ENCODE results near the gene DNAJC5. TPM values are rescaled to one million over a fixed set of nuclear protein-coding genes. Genes with fewer than 3 reads are reported as not detected.

DNAJC5 gene
- total RNA-seq, 1 donor from 2014 or later = 43.2 TPM

- H3K9me3 Mint-ChIP-seq = no peaks in the 10 kb centered on the region
- H3K36me3 Mint-ChIP-seq = peaks cover 41% of the 10 kb centered on the region
Observed at GRCh38 chr20:63931735-63932134, 36.8 kb downstream of the DNAJC5 start.

GRCh38 chr20:63932606-63933160 is 37.8 kb downstream of the DNAJC5 start:
- Mint-ChIP-seq H3K4me1 (no peaks in the 10 kb centered on the region), H3K4me3 (no peak overlapping the region), H3K9me3 (no peaks in the 10 kb centered on the region), H3K36me3 (peaks cover 45% of the 10 kb centered on the region), H3K27ac (no peak overlapping the region), H3K27me3 (ENCODE audit: low read depth) (no peaks in the 10 kb centered on the region)
- DNase-seq (ENCODE audit: low spot score in 2 of 2, unreplicated experiment in 2 of 2) = no peak
- TF ChIP-seq CTCF (IDR thresholded peaks at IDR 0.05; ENCODE audit: unreplicated experiment) = no peak

More at GRCh38 chr20:63931735-63932134, 36.8 kb downstream of the DNAJC5 start:
- no peak overlapping the region for H3K27ac Mint-ChIP-seq
- H3K4me1 Mint-ChIP-seq = no peaks in the 10 kb centered on the region
- no peak for DNase-seq (ENCODE audit: low spot score in 2 of 2, unreplicated experiment in 2 of 2)
- TF ChIP-seq CTCF (IDR thresholded peaks at IDR 0.05; ENCODE audit: unreplicated experiment) = no peak
- no peak overlapping the region for H3K4me3 Mint-ChIP-seq
- H3K27me3 Mint-ChIP-seq (ENCODE audit: low read depth) = no peaks in the 10 kb centered on the region

- H3K4me1 Mint-ChIP-seq = no peaks in the 10 kb centered on the region
- H3K27me3 Mint-ChIP-seq (ENCODE audit: low read depth) = no peaks in the 10 kb centered on the region
- DNase-seq (ENCODE audit: low spot score in 2 of 2, unreplicated experiment in 2 of 2) = no peak
- no peaks in the 10 kb centered on the region for H3K9me3 Mint-ChIP-seq
- H3K27ac Mint-ChIP-seq = no peak overlapping the region
- H3K36me3 Mint-ChIP-seq = peaks cover 42% of the 10 kb centered on the region
- TF ChIP-seq CTCF (IDR thresholded peaks at IDR 0.05; ENCODE audit: unreplicated experiment) = no peak
- no peak overlapping the region for H3K4me3 Mint-ChIP-seq
Observed at GRCh38 chr20:63933646-63934045, 38.7 kb downstream of the DNAJC5 start.

- Mint-ChIP-seq H3K27me3 (ENCODE audit: low read depth) (no peaks in the 10 kb centered on the region), H3K4me3 (no peak overlapping the region), H3K27ac (no peak overlapping the region), H3K4me1 (no peaks in the 10 kb centered on the region), H3K9me3 (no peaks in the 10 kb centered on the region), H3K36me3 (peaks cover 38% of the 10 kb centered on the region)
- DNase-seq (ENCODE audit: low spot score in 2 of 2, unreplicated experiment in 2 of 2) = no peak
- TF ChIP-seq CTCF (IDR thresholded peaks at IDR 0.05; ENCODE audit: unreplicated experiment) = peak; percentile 18
Observed at GRCh38 chr20:63934271-63935068, 39.5 kb downstream of the DNAJC5 start.

- Mint-ChIP-seq H3K9me3 (no peaks in the 10 kb centered on the region), H3K27me3 (ENCODE audit: low read depth) (no peaks in the 10 kb centered on the region)
- TF ChIP-seq CTCF (IDR thresholded peaks at IDR 0.05; ENCODE audit: unreplicated experiment) = no peak
Observed at GRCh38 chr20:63935447-63935846, 40.5 kb downstream of the DNAJC5 start.

More at GRCh38 chr20:63935447-63935846, 40.5 kb downstream of the DNAJC5 start:
- no peak for DNase-seq (ENCODE audit: low spot score in 2 of 2, unreplicated experiment in 2 of 2)
- Mint-ChIP-seq H3K4me1 (no peaks in the 10 kb centered on the region), H3K36me3 (peaks cover 34% of the 10 kb centered on the region), H3K4me3 (no peak overlapping the region), H3K27ac (no peak overlapping the region)

Data from mesothelial cell of epicardium (in vitro differentiated cells).